Upper lobe of left lung (tissue), 6 donors: ENCODE measurements around the gene EIF3M. TPM values are rescaled to one million over a fixed set of nuclear protein-coding genes. Genes with fewer than 3 reads are reported as not detected.

Experiments used
- ATAC-seq, 2 donors: fragments of 200-7000 bp; cut with Tn5 transposase; one replicate each; pipeline ENCODE4 v1.9.1; 2022; ENCODE audit warnings: mild to moderate bottlenecking in 2 of 2, moderate library complexity in 2 of 2; ENCODE audit not compliant: low FRiP score in 2 of 2
- DNase-seq, 2 donors: peaks; one replicate each; pipeline ENCODE4 v3.0.0-alpha.2; 2019 to 2020
- H3K27ac ChIP-seq, 4 donors: fragments of 200-600 bp; sonication (generic); one replicate each; pipeline ENCODE4 v1.5.1; 2016 to 2019
- H3K27me3 ChIP-seq, 4 donors: fragments of 200-600 bp; sonication (generic); one replicate each; pipeline ENCODE4 v1.5.1; 2017 to 2019
- H3K36me3 ChIP-seq, 4 donors: fragments of 200-600 bp; sonication (generic); one replicate each; pipeline ENCODE4 v1.5.1; 2016 to 2019
- H3K4me1 ChIP-seq, 4 donors: fragments of 200-600 bp; sonication (generic); one replicate each; pipeline ENCODE4 v1.5.1; 2018 to 2019
- H3K4me3 ChIP-seq, 4 donors: fragments of 200-600 bp; sonication (generic); one replicate each; pipeline ENCODE4 v1.5.1; 2017 to 2019; ENCODE audit warnings: mild to moderate bottlenecking in 2 of 4, moderate library complexity in 1 of 4
- H3K9me3 ChIP-seq, 4 donors: fragments of 200-600 bp; sonication (generic); one replicate each; pipeline ENCODE4 v1.5.1; 2018 to 2019
- EP300 ChIP-seq, 4 donors: sonication (generic); formaldehyde crosslinking; IDR thresholded peaks; one replicate each; pipeline ENCODE4 v1.5.1; 2017; ENCODE audit warnings: antibody characterized with exemption in 4 of 4, control low read depth in 2 of 4
- POLR2A ChIP-seq, 4 donors: fragments of 450-650 bp; IDR thresholded peaks; one replicate each; pipeline ENCODE4 v1.5.1; 2016 to 2017; ENCODE audit warnings: antibody characterized with exemption in 4 of 4, mild to moderate bottlenecking in 2 of 4
- POLR2AphosphoS5 ChIP-seq, 2 donors: sonication (generic); formaldehyde crosslinking; IDR thresholded peaks; one replicate each; pipeline ENCODE4 v1.5.1; 2017; ENCODE audit warnings: antibody characterized with exemption in 2 of 2
- WGBS, 2 donors: methylation state at CpG; one replicate each; pipeline ENCODE4 v1.1.5; 2017 to 2018; 5-methylcytosine and 5-hydroxymethylcytosine counted together
- total RNA-seq, 6 donors: library from RNA; depleted of rRNA in 4 of 6; stranded (reverse); fragments of >200 nt in 4 of 6; gene quantifications; one replicate each; pipeline versions ENCODE4 v1.1.0 to v1.2.1, GENCODE V29; 2016 to 2021
- TF ChIP-seq, protein P1 (sequence below), 6 experiments: fragments of 450-650 bp in 4 of 6; fragments of 200-600 bp in 2 of 6; sonication (generic) in 2 of 6; IDR thresholded peaks; one replicate each; pipeline ENCODE4 v1.5.1; 2016 to 2019; ENCODE audit warnings: antibody characterized with exemption in 6 of 6
- donor health status: DM: no; HTN: no; CAD: no; lungs with moderate emphysema.
- donor health status: DM: no; HTN: yes; CAD: no; lungs with severe emphysema.

EIF3M gene
- total RNA-seq, 6 donors from 2014 or later = 81.7 to 271 (median 155) TPM

DNA sequence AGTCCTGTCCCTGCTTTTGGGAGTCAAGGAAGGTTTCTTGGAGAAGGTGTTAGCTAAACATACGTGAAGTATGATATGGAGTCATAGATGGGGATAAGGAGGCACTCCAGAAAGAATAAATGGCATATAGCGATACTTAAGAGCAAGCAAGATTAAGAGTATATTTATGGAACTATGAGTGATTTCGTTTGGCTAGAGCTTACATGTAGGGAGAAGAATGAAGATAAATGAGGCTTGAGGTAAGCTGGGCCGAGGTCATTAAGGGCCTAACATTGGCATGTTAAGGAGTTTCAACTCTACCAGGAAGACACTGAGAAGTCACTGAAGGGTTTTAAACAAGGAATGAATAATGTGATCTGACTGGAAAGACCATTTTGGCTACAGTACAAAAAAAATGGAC, 33.3 kb downstream of the EIF3M start:
- H3K9me3 ChIP-seq = no peaks in the 10 kb centered on the region
- no peak overlapping the region for H3K4me3 ChIP-seq
- 65 to 75% methylated on average over 4 of the region's 4 CpGs for WGBS, 2 donors
- TF ChIP-seq POLR2A (IDR thresholded peaks at IDR 0.05) = no peak
- no peak for TF ChIP-seq POLR2AphosphoS5 (IDR thresholded peaks at IDR 0.05)
- no peak for TF ChIP-seq EP300 (IDR thresholded peaks at IDR 0.05)
- TF ChIP-seq, protein P1, sequence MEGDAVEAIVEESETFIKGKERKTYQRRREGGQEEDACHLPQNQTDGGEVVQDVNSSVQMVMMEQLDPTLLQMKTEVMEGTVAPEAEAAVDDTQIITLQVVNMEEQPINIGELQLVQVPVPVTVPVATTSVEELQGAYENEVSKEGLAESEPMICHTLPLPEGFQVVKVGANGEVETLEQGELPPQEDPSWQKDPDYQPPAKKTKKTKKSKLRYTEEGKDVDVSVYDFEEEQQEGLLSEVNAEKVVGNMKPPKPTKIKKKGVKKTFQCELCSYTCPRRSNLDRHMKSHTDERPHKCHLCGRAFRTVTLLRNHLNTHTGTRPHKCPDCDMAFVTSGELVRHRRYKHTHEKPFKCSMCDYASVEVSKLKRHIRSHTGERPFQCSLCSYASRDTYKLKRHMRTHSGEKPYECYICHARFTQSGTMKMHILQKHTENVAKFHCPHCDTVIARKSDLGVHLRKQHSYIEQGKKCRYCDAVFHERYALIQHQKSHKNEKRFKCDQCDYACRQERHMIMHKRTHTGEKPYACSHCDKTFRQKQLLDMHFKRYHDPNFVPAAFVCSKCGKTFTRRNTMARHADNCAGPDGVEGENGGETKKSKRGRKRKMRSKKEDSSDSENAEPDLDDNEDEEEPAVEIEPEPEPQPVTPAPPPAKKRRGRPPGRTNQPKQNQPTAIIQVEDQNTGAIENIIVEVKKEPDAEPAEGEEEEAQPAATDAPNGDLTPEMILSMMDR (IDR thresholded peaks at IDR 0.05) = no peak
- H3K4me1 ChIP-seq = no peaks in the 10 kb centered on the region
- H3K36me3 ChIP-seq = no peaks in the 10 kb centered on the region
- ATAC-seq (no peak), DNase-seq (no peak)
- H3K27me3 ChIP-seq = no peaks in the 10 kb centered on the region
- no peak overlapping the region for H3K27ac ChIP-seq

DNA sequence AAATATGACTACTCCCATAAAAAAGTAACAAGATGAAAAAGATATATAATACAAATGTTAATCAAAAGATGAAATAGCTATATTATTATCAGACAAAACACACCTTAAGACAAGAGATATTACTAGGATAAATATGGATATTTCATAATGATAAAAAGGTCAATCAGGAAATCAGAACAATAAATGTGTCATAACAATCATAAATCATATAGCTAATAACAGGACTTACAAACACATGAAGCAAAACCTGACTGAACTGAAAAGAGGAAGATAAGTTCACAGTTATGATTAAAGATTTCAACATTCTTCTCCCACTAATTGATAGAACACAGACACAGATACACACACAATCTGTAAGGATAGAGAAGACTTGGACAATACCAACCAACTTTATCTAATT, 47.2 kb downstream of the EIF3M start:
- no peaks in the 10 kb centered on the region for H3K9me3 ChIP-seq
- no peaks in the 10 kb centered on the region for H3K27me3 ChIP-seq
- no peak for DNase-seq
- TF ChIP-seq POLR2AphosphoS5 (IDR thresholded peaks at IDR 0.05) (no peak), EP300 (IDR thresholded peaks at IDR 0.05) (no peak), POLR2A (IDR thresholded peaks at IDR 0.05) (no peak)
- TF ChIP-seq, protein P1 (IDR thresholded peaks at IDR 0.05) = no peak
- no peak overlapping the region for H3K4me3 ChIP-seq
- no peak for ATAC-seq
- H3K36me3 ChIP-seq = no peaks in the 10 kb centered on the region
- no peaks in the 10 kb centered on the region for H3K4me1 ChIP-seq
- no peak overlapping the region for H3K27ac ChIP-seq

DNA sequence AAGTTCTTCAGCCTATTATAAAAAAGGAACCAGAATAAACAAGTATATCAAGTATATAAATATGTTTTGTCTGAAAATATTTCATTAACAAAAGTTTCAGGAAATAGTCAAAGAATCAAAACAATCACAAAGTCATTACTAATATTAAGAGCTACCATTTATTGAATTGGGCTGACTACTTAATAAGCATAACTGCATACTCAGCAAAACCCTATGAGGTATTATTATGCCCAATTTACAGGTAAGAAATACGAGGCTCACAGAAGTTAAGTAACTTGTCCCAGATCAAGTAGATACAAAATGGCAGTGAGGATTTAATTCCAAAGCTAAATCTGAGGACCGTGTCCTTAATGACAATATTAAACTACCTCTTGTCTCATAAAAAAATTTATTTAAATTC, 52.2 kb downstream of the EIF3M start:
- no peaks in the 10 kb centered on the region for H3K9me3 ChIP-seq
- H3K27ac ChIP-seq = no peak overlapping the region
- 83 to 85% methylated on average over 2 of the region's 2 CpGs for WGBS, 2 donors
- H3K4me3 ChIP-seq = no peak overlapping the region
- DNase-seq = no peak
- H3K4me1 ChIP-seq = no peaks in the 10 kb centered on the region
- TF ChIP-seq POLR2AphosphoS5 (IDR thresholded peaks at IDR 0.05) (no peak), POLR2A (IDR thresholded peaks at IDR 0.05) (no peak)
- TF ChIP-seq, protein P1 (IDR thresholded peaks at IDR 0.05) = no peak
- no peak for ATAC-seq
- no peaks in the 10 kb centered on the region for H3K36me3 ChIP-seq
- no peaks in the 10 kb centered on the region for H3K27me3 ChIP-seq

DNA sequence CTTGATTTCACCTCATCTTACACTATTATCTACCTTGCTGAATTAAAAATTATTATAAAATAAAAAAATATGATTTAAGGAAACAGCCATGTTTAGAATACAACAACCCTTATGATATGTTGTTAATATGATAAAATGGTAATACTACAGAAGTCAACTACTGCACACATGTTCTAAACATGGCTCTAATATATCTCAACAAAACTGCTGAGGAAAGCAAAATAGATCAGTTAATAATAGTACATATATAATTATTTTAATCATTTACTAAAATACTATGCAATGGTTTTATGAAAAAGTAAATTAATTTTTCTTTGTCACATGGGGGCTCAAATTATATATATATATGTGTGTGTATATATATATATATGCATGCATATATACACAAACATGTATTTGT, 57.7 kb downstream of the EIF3M start:
- ATAC-seq (no peak), DNase-seq (no peak)
- no peaks in the 10 kb centered on the region for H3K9me3 ChIP-seq
- no peak overlapping the region for H3K4me3 ChIP-seq
- no peak overlapping the region for H3K27ac ChIP-seq
- H3K36me3 ChIP-seq = no peaks in the 10 kb centered on the region
- H3K4me1 ChIP-seq = no peaks in the 10 kb centered on the region
- H3K27me3 ChIP-seq = no peaks in the 10 kb centered on the region
- TF ChIP-seq, protein P1 (IDR thresholded peaks at IDR 0.05) = no peak
- TF ChIP-seq POLR2A (IDR thresholded peaks at IDR 0.05) (no peak), EP300 (IDR thresholded peaks at IDR 0.05) (no peak), POLR2AphosphoS5 (IDR thresholded peaks at IDR 0.05) (no peak)

DNA sequence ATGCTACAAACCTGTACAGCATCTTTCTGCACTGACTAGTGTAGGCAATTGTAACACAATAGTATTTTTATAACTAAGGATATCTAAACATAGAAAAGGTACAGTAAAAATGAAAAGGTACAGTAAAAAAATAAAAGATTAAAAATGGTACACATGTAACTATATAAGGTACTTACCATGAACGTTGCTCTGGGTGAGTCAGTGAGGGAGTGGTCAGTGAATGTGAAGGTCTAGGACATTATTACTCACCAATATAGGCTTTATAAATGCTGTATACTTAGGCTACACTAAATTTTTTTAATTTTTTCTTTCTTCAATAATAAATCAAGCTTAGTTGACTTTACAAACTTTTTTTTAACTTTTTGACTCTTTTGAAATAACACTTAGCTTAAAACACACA, 59.9 kb downstream of the EIF3M start:
- H3K27ac ChIP-seq = no peak overlapping the region
- H3K27me3 ChIP-seq = no peaks in the 10 kb centered on the region
- no peaks in the 10 kb centered on the region for H3K9me3 ChIP-seq
- TF ChIP-seq, protein P1 (IDR thresholded peaks at IDR 0.05) = no peak
- TF ChIP-seq POLR2A (IDR thresholded peaks at IDR 0.05) = no peak
- no peak for TF ChIP-seq EP300 (IDR thresholded peaks at IDR 0.05)
- TF ChIP-seq POLR2AphosphoS5 (IDR thresholded peaks at IDR 0.05) = no peak
- ATAC-seq (no peak), DNase-seq (no peak)
- no peaks in the 10 kb centered on the region for H3K36me3 ChIP-seq
- no peak overlapping the region for H3K4me3 ChIP-seq
- no peaks in the 10 kb centered on the region for H3K4me1 ChIP-seq
- 56 to 60% methylated on average over 1 of the region's 1 CpG for WGBS, 2 donors

Other genes with a start within 250 kb of the EIF3M start
- gene WT1, start 148.3 kb upstream of the EIF3M start, total RNA-seq = 1 to 10 TPM in 1 of 6 donors, under 1 TPM in 1, not detected in 4; 0.77 to 1.1 TPM
- gene CCDC73, start 210.8 kb downstream of the EIF3M start, total RNA-seq = under 1 TPM in 2 of 6 donors, not detected in 4; 0.15 to 0.20 TPM
- gene PRRG4, start 246.1 kb downstream of the EIF3M start, total RNA-seq = 10 to 100 TPM in 3 of 6 donors, 1 to 10 TPM in 3; 5.2 to 33.6 (median 9.6) TPM